Mucosa of rectum (tissue), 2 donors: ENCODE data around the gene ILF3.
"Not testable (repeated sequence)": the region's sequence is repeated elsewhere in the genome, so short reads cannot be mapped to it uniquely, and the experiment has no call there.

Experiments
- H3K27ac ChIP-seq, 2 donors: one replicate each; pipeline ENCODE4 v1.7.0; 2013; ENCODE audit warnings: inconsistent platforms in 2 of 2, low read depth in 2 of 2, low read length in 2 of 2
- H3K27me3 ChIP-seq, 2 donors: one replicate each; pipeline ENCODE4 v1.7.0; 2013; ENCODE audit warnings: low read length in 2 of 2; ENCODE audit not compliant: control insufficient read depth in 2 of 2, insufficient read depth in 2 of 2
- H3K36me3 ChIP-seq, 2 donors: one replicate each; pipeline ENCODE4 v1.7.0; 2013; ENCODE audit warnings: low read length in 2 of 2; ENCODE audit not compliant: control insufficient read depth in 2 of 2, insufficient read depth in 2 of 2
- H3K4me1 ChIP-seq, 2 donors: one replicate each; pipeline ENCODE4 v1.7.0; 2013; ENCODE audit warnings: low read length in 2 of 2, mild to moderate bottlenecking in 1 of 2; ENCODE audit not compliant: control insufficient read depth in 2 of 2, insufficient read depth in 2 of 2
- H3K4me3 ChIP-seq, 2 donors: one replicate each; pipeline ENCODE4 v1.7.0; 2013; ENCODE audit warnings: low read length in 2 of 2
- H3K9ac ChIP-seq, 2 donors: one replicate each; pipeline ENCODE4 v1.7.0; 2013; ENCODE audit warnings: low read length in 2 of 2, low read depth in 1 of 2, mild to moderate bottlenecking in 1 of 2
- H3K9me3 ChIP-seq, 2 donors: one replicate each; pipeline ENCODE4 v1.7.0; 2013; ENCODE audit warnings: low read length in 2 of 2; ENCODE audit not compliant: control insufficient read depth in 2 of 2
- donor health status: healthy.
- donor health status: Normal muscosa, but diverticular disease.

ILF3 gene

GRCh38 chr19:10654610-10655456 is 687 bp downstream of the ILF3 start:
- Histone ChIP-seq H3K4me1 (peaks cover 18 to 26% of the 10 kb centered on the region in 2 donors), H3K27me3 (no peaks in the 10 kb centered on the region), H3K27ac (peak overlapping the region; percentile 96 to 100)

GRCh38 chr19:10655457-10656312 is 1.5 kb downstream of the ILF3 start:
- Histone ChIP-seq H3K27me3 (no peaks in the 10 kb centered on the region), H3K4me3 (peak overlapping the region; percentile 77 to 78), H3K9ac (peak overlapping the region; percentile 60 to 77), H3K36me3 (peaks cover 0 to 5% of the 10 kb centered on the region in 2 donors), H3K4me1 (peaks cover 18 to 26% of the 10 kb centered on the region in 2 donors), H3K27ac (peak overlapping the region; percentile 96 to 100), H3K9me3 (no peaks in the 10 kb centered on the region)

More at GRCh38 chr19:10654610-10655456, 687 bp downstream of the ILF3 start:
- Histone ChIP-seq H3K9ac (peak overlapping the region; percentile 60 to 79), H3K4me3 (peak overlapping the region; percentile 77 to 78), H3K36me3 (peaks cover 0 to 3% of the 10 kb centered on the region in 2 donors), H3K9me3 (no peaks in the 10 kb centered on the region)

GRCh38 chr19:10660346-10660745 is 6.2 kb downstream of the ILF3 start:
- H3K9me3 ChIP-seq = no peaks in the 10 kb centered on the region
- no peaks in the 10 kb centered on the region for H3K27me3 ChIP-seq
- peaks cover 7 to 11% of the 10 kb centered on the region in 2 donors for H3K36me3 ChIP-seq
- no peak overlapping the region for H3K9ac ChIP-seq
- peaks cover 17 to 18% of the 10 kb centered on the region in 2 donors for H3K4me1 ChIP-seq
- H3K4me3 ChIP-seq = no peak overlapping the region
- H3K27ac ChIP-seq = no peak overlapping the region

GRCh38 chr19:10661946-10662345 is 7.8 kb downstream of the ILF3 start:
- H3K36me3 ChIP-seq = peaks cover 7 to 11% of the 10 kb centered on the region in 2 donors

GRCh38 chr19:10662384-10663251 is 8.5 kb downstream of the ILF3 start:
- Histone ChIP-seq H3K4me1 (peaks cover 6 to 7% of the 10 kb centered on the region in 2 donors), H3K27ac (no peak overlapping the region), H3K36me3 (peaks cover 8 to 11% of the 10 kb centered on the region in 2 donors), H3K4me3 (no peak overlapping the region), H3K9me3 (no peaks in the 10 kb centered on the region), H3K9ac (no peak overlapping the region), H3K27me3 (no peaks in the 10 kb centered on the region)

More at GRCh38 chr19:10661946-10662345, 7.8 kb downstream of the ILF3 start:
- Histone ChIP-seq H3K27me3 (no peaks in the 10 kb centered on the region), H3K4me3 (no peak overlapping the region), H3K9me3 (no peaks in the 10 kb centered on the region), H3K4me1 (peaks cover 5 to 7% of the 10 kb centered on the region in 2 donors), H3K27ac (no peak overlapping the region), H3K9ac (no peak overlapping the region)

GRCh38 chr19:10663252-10663563 is 9.1 kb downstream of the ILF3 start:
- H3K9me3 ChIP-seq, H3K4me1 ChIP-seq, H3K27me3 ChIP-seq, H3K27ac ChIP-seq, H3K9ac ChIP-seq, H3K4me3 ChIP-seq: not testable (repeated sequence)
- peaks cover 12 to 13% of the 10 kb centered on the region in 2 donors for H3K36me3 ChIP-seq

GRCh38 chr19:10667867-10668266 is 13.7 kb downstream of the ILF3 start:
- H3K4me3 ChIP-seq = no peak overlapping the region
- H3K4me1 ChIP-seq = peaks cover 6% of the 10 kb centered on the region in 2 donors
- H3K9ac ChIP-seq = no peak overlapping the region
- no peak overlapping the region for H3K27ac ChIP-seq
- no peaks in the 10 kb centered on the region for H3K27me3 ChIP-seq
- H3K9me3 ChIP-seq = no peaks in the 10 kb centered on the region
- peaks cover 21 to 22% of the 10 kb centered on the region in 2 donors for H3K36me3 ChIP-seq

- Histone ChIP-seq H3K4me3 (no peak overlapping the region), H3K27me3 (no peaks in the 10 kb centered on the region), H3K36me3 (peaks cover 27 to 30% of the 10 kb centered on the region in 2 donors), H3K9me3 (no peaks in the 10 kb centered on the region), H3K9ac (no peak overlapping the region), H3K4me1 (peaks cover 4 to 5% of the 10 kb centered on the region in 2 donors), H3K27ac (no peak overlapping the region)
Observed at GRCh38 chr19:10669246-10669645, 15.1 kb downstream of the ILF3 start.

- H3K27me3 ChIP-seq = no peaks in the 10 kb centered on the region
- H3K27ac ChIP-seq = no peak overlapping the region
- peaks cover 30 to 35% of the 10 kb centered on the region in 2 donors for H3K36me3 ChIP-seq
- no peak overlapping the region for H3K9ac ChIP-seq
- H3K4me3 ChIP-seq = no peak overlapping the region
- peaks cover 4 to 5% of the 10 kb centered on the region in 2 donors for H3K4me1 ChIP-seq
- no peaks in the 10 kb centered on the region for H3K9me3 ChIP-seq
Observed at GRCh38 chr19:10670182-10670581, 16.0 kb downstream of the ILF3 start.
